A172 (cell line): ENCODE measurements around the gene IL2. TPM values are rescaled to one million over a fixed set of nuclear protein-coding genes. Genes with fewer than 3 reads are reported as not detected.

Experiments used
- total RNA-seq: library from RNA; depleted of rRNA; stranded (reverse); fragments of >200 nt; shearing (Covaris generic); gene quantifications from 2 replicates; pipeline ENCODE4 v1.2.3, GENCODE V29; 2014; rRNA removed

IL2 gene
- total RNA-seq, 1 experiment from 2014 or later = not detected

Other genes with a start within 250 kb of the IL2 start
- not detected in 2 replicates for gene ADAD1, start 77.7 kb downstream of the IL2 start, total RNA-seq
- not detected in 2 replicates for gene IL21, start 164.3 kb upstream of the IL2 start, total RNA-seq